Fibroblast of the aortic adventitia (primary cell): Measurements from ENCODE around the gene CST3. TPM values are rescaled to one million over a fixed set of nuclear protein-coding genes. Genes with fewer than 3 reads are reported as not detected.
A peak's percentile ranks its signal among the peaks of the same experiment; 100 is the strongest.
"Not testable (repeated sequence)": the region's sequence is repeated elsewhere in the genome, so short reads cannot be mapped to it uniquely, and the experiment has no call there.

Experiments used
- DNase-seq: peaks from one replicate; pipeline ENCODE4 v3.0.0-alpha.2; 2010; ENCODE audit warnings: low read depth
- H3K4me3 ChIP-seq: 2 replicates; pipeline ENCODE4 v1.5.1; 2011; ENCODE audit warnings: low read depth, mild to moderate bottlenecking, control low read depth, low read length, moderate library complexity
- total RNA-seq: library from RNA; depleted of rRNA; stranded (reverse); fragments of >200 nt; gene quantifications from 2 replicates; pipeline ENCODE4 v1.2.3, GENCODE V29; 2012; ENCODE audit warnings: low replicate concordance
- TF ChIP-seq, protein P1 (sequence below): IDR thresholded peaks from 2 replicates; pipeline ENCODE4 v1.5.1; 2011; ENCODE audit warnings: mild to moderate bottlenecking, low read length, control low read depth, inconsistent platforms; ENCODE audit not compliant: insufficient read depth

Gene CST3
- total RNA-seq, 1 donor, result 246 TPM

DNA sequence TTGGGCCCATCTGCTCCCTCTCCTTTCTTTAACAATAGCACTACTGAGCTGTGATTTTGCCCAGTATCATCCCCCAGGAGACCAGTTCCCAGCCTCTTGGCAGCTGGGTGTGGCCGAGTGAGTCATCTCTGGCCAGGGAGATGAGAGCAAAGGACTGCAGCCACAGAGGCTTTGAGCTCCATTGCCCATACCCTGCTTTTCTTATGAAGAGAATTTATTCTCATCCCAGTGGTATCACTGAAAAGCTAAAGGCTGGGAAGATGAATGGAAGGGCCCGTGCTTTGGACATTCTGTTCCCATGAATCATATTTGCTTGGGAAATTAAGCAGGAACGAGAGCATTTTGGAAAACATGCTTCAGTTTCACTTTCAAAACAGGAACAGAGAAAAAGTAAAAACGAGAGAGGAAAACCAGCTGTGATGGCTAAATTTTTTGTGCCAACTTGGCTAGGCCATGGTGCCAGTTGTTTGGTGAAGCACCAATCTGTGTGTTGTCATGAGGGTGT lies 14.9 kb downstream of the CST3 start:
- DNase-seq, result peak; percentile 95
- TF ChIP-seq, protein P1, sequence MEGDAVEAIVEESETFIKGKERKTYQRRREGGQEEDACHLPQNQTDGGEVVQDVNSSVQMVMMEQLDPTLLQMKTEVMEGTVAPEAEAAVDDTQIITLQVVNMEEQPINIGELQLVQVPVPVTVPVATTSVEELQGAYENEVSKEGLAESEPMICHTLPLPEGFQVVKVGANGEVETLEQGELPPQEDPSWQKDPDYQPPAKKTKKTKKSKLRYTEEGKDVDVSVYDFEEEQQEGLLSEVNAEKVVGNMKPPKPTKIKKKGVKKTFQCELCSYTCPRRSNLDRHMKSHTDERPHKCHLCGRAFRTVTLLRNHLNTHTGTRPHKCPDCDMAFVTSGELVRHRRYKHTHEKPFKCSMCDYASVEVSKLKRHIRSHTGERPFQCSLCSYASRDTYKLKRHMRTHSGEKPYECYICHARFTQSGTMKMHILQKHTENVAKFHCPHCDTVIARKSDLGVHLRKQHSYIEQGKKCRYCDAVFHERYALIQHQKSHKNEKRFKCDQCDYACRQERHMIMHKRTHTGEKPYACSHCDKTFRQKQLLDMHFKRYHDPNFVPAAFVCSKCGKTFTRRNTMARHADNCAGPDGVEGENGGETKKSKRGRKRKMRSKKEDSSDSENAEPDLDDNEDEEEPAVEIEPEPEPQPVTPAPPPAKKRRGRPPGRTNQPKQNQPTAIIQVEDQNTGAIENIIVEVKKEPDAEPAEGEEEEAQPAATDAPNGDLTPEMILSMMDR, result no peak
- H3K4me3 ChIP-seq, result peak overlapping the region; percentile 60

DNA sequence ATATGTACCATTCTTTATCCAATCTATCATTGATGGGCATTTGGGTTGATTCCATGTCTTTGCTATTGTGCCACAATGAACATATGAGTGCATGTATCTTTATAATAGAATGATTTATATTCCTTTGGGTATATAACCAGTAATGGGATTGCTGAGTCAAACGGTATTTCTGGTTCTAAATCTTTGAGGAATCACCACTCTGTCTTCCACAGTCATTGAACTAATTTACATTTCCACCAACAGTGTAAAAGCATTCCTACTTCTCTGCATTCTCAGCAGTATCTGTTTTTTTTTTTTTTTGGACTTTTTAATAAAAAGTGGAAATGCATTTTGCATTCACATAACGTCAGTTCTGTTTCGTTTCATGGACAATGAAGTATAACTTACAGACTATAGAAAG lies 15.4 kb downstream of the CST3 start:
- H3K4me3 ChIP-seq, result peak overlapping the region; percentile 60
- DNase-seq, result not testable (repeated sequence)

DNA sequence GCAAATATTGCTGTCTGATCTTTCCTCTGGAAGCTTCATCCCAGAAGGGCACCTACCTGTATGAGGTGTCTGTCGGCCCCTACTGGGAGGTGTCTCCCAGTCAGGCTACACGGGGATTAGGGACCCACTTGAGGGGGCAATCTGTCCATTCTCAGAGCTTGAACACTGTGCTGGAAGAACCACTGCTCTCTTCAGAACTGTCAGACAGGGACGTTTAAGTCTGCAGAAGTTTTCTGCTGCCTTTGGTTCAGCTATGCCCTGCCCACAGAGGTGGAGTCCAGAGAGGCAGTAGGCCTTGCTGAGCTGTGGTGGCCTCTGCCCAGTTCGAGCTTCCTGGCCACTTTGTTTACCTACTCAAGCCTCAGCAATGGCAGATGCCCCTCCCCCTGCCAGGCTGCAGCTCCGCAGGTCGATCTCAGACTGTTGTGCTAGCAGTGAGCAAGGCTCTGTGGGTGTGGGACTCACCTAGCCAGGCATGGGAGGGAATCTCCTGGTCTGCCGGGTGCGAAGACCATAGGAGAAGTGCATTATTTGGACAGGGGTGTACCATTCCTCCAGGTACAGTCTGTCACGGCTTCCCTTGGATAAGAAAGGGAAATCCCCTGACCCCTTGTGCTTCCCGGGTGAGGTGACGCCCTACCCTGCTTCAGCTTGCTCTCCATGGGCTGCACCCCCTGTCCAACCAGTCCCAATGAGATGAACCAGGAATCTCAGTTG lies 16.9 kb downstream of the CST3 start:
- not testable (repeated sequence) for DNase-seq, H3K4me3 ChIP-seq

DNA sequence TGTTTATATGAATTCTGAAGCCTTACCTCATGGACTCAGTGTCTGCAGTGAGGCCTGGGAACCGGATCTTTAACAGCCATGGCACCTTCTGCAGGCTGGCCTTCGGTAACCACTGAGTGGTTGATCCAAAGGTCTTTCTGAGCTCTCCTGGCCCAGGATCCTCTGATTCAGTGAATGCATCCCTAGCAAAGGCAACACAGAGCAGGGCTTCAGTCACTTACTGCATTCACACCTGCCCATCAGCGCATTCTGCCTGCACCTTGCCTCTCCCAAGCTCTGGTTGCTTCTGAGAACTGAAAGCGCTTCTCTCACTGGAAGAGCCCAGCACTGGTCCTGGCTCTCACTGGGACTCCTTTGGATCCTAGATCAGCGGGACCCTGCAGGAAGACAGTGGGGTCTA lies 23.6 kb downstream of the CST3 start:
- TF ChIP-seq, protein P1, result no peak
- DNase-seq, result no peak

DNA sequence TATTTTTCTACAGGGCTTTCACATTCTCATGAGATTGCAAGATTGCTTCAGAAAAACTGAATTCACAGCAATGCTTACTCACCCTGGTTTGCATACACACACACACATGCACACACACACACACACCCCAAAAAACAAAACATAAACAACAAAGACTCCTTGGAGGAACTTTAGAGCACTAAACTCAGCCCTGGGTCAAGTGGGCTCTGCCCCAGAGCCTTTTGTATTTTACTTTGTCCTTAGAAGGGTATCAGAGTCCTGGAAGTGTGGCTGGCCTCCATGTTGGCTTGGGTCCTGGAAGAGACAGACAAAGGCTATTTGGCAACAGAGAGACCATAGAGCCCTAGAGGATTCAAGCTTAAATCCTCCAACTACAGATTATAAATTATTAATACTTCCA lies 24.1 kb downstream of the CST3 start:
- H3K4me3 ChIP-seq, result no peak overlapping the region
- peak; percentile 71 for DNase-seq
- TF ChIP-seq, protein P1, result no peak

More for the DNA sequence above, 23.6 kb downstream of the CST3 start:
- no peak overlapping the region for H3K4me3 ChIP-seq

DNA sequence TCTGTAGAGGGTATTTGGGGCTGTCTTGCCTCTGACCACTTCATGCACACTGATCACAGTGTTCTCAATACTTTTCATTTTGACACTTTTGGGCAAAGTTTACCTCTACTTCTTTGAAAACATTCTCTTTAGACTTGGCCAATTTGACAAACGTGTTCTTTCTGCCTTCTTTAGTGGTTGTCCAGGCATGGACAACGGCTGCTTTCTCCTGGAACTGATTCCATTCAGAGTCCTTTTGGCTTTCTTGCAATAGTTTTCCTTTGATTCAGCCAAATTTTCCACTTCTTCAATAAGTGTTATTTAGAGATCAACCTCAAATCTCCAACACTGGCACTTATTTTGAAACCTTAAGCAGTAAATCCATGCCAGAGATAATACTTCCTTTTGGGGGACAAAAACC lies 25.4 kb downstream of the CST3 start:
- TF ChIP-seq, protein P1, result no peak
- H3K4me3 ChIP-seq, result no peak overlapping the region
- no peak for DNase-seq

DNA sequence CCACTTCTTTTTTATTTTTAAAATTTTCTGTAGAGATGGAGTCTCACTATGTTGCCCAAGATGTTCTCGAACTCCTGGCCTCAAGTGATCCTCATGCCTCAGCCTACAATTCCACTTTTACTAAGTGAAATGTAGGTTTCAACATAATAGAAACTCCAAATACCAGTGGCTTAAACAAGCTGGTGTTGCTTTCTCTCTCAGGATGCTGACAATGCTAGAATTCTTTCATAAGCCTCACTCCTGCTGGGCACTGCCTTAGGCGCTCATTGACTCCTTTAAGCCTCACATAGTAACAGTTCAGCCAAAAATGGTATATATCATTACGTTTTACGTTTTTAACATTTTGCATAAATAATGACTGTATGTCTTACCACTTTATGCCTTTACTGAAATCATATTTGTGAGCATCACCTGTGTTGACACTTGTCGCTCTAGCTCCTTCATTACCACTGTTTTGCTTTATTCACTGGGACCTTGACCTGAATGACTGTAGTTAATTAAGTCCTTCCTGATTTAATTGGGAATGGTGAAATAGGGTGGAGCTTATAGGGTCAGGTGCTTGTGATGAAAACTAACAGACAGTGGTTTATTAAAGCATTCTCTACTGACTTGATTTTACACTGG lies 28.2 kb downstream of the CST3 start:
- TF ChIP-seq, protein P1, result no peak
- DNase-seq, result no peak
- H3K4me3 ChIP-seq, result no peak overlapping the region
